ENCODE measurements around the gene SNX9.
"Not testable (repeated sequence)": the region's sequence is repeated elsewhere in the genome, so short reads cannot be mapped to it uniquely, and the experiment has no call there.

The SNX9 gene

DNA sequence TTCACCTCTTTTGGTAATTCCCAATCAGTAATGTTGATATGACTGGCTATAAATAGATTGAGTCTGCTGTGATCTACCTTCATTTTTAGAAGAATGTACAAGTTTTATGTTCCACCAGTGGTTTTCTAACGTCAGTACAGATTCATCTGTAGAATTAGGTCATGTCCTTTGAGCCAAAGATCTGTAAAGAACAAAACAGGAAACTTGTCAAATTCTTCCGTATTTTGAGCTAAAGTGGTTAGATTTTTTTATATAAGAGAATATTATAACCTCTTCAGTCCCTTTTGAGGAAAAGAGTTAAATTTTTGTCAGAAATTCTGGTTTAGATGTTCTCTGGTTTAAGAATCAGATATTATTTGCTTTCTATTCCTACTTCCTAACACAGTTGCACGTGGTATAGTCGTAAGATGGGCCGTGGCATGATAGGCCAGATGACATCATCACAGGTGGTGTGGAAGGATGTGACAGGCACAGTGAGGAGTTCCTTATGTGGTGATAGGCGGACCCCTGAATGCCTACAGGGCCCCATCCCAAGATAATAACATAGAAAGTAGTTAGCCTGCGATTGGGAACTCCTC lies 62.3 kb downstream of the SNX9 start:
- DNase-seq (ENCODE audit: low read depth in 2 of 2) = peak in 1 of 2 donors; percentile 42

- no peak for DNase-seq (ENCODE audit: low read depth in 2 of 2)
Measured at GRCh38 chr6:157885876-157886275, 62.8 kb downstream of the SNX9 start.

GRCh38 chr6:157887892-157888291 lies 64.8 kb downstream of the SNX9 start:
- DNase-seq (ENCODE audit: low read depth in 2 of 2) = no peak

DNA sequence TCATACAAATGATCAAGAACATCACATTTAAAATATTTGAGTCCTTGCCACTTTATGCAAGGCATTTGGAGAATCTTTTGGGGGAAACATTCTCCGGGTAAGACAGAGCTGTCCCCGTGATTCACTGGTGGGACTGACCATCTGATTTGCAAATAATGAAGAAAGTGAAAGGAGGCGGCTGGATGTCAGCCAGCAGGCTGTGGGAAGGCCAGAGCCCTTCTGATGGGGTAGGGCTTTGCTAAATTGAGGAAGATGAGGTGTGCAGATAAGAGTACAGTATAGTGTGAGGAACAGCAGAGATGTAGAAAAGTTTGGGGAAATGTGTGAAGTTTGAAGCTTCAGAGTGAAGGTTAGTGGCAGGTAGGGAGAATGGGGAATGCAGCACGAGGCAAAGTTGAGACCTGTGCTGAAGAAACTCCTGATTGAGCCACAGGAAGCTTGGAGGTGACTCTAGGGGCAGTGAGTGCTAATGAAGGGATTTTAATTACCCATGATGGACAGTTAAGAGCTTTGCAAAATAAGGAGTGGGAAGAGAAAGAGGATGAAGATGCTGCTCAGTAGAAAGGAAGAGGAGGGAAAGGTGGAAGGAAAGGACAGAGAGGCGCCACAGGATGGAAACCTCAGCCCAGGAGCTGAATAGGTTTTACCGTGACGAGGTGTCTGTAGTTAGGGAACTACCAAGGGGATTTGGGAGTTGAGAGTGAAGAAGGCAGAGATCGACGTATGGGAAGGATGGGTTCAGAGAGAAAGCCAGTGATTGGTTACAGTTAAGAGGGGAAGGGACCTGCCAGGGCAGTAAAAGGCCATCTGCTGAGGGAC lies 68.7 kb downstream of the SNX9 start:
- no peak for DNase-seq (ENCODE audit: low read depth in 2 of 2)

GRCh38 chr6:157892363-157892877 lies 69.4 kb downstream of the SNX9 start:
- DNase-seq (ENCODE audit: low read depth in 2 of 2) = no peak

GRCh38 chr6:157893238-157893637 lies 70.2 kb downstream of the SNX9 start:
- no peak for DNase-seq (ENCODE audit: low read depth in 2 of 2)

DNA sequence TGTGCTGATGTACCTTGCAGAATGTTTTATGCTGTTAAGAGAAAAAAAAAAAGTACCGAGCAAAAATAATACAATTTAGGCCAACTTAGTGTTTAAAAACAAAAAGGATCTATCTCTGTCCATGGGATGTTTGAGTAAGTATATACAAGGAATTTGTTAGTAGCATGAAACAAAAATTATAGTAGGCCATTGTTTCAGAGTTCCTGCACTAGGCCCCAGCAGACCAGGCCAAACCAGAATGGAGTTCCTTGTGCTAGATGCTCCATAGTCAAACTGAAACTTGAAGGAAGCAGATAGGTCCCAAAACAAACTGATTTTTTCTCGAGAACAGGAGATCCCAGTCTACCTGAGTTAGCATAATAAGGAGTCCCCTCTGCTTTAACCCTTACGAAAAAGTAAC lies 72.5 kb downstream of the SNX9 start:
- DNase-seq (ENCODE audit: low read depth in 2 of 2) = no peak

DNA sequence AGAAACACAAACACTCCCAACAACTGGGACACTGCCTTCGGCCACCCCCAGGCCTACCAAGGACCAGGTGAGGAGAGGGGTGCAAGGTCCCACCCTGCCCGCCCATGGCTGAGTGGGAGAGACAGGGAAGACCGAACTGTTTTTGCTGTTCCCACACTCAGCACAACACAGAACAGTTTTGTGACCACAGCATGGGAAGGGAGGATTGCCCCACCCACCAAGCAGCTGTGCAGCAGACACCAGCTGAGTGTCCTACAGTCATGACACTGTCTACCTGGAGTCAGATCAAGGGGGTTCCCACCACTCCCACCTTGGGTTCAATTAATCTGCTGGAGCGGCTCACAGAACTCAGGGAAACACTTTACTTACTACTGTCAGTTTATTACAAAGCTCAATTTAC lies 73.9 kb downstream of the SNX9 start:
- DNase-seq (ENCODE audit: low read depth in 2 of 2) = no peak

DNA sequence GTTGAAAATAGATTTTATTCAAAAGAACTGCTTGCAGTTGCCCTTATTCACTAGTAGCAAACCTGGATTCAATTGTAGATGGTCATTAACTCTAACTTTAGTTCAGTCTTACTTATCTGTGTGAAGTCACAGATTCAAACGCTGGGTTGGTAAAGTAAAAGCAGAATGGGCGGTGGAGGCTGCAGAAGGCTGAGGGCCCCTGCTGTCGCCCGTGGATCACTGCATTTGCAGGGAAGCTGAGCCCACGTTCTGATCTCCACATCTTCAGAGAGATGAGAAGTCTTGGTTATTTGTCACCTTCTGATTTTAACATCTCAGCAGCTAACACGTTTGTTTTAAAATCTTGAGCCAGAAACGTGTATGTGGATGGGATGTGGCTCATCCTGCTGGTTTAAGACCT lies 75.1 kb downstream of the SNX9 start:
- DNase-seq (ENCODE audit: low read depth in 2 of 2) = no peak

DNA sequence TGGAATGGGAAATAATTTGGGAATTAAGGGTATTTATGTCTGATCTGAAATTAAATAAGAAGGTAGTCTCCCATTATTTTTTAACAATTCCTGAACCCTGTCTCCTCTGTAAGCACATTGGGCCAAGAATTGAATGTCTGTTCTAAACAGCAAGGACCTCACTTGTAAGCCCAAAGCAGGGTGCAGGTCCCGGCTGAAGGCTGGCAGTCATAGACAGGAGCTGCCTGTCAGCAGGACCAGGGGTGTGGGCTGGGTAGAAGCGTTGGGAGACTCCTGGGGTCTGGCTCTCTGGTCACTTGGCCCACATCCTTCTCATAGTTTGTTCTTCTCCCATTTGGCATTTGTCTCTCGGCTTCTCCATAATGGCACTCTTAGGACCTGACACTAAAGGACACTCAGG lies 75.6 kb downstream of the SNX9 start:
- no peak for DNase-seq (ENCODE audit: low read depth in 2 of 2)

DNA sequence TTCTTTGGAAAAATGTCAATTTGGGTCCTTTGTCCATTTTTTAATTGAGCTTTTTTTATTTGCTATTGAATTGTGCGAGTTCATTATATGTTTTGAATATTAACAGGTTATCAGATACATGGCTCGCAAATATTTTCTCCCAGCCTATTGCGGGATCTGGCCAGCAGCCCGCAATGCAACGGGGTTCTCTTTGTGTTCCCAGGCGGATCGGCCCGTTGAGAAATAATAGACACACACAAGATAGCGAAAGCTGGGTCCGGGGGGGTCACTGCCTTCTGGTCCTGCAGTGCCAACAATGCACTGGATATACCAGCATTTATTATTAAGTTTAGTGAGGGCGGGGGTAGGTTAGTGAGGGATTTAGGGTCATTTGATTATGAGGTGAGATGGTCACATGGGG lies 77.2 kb downstream of the SNX9 start:
- DNase-seq (ENCODE audit: low read depth in 2 of 2) = not testable (repeated sequence)

- not testable (repeated sequence) for DNase-seq (ENCODE audit: low read depth in 2 of 2)
Measured at GRCh38 chr6:157900751-157901150, 77.7 kb downstream of the SNX9 start.

DNA sequence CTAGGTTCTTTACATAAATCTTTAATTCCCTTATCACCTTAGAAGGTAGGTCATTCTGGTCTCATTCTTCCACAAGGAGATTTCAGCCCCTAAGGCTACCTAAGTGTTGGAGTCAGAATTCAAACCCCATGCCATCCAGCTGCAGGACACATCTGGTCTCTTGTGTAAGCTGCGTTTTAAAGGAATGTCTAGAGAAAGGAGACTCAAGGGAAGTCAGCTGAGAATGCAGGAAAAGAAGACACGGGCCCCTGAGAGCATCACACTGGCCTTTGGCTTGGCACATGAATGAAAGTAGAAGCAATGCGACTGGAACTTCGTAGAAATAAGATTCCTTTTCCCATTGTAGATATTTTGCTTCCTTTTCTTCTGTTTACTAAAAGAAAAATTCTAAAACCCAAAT lies 82.0 kb downstream of the SNX9 start:
- no peak for DNase-seq (ENCODE audit: low read depth in 2 of 2)

DNA sequence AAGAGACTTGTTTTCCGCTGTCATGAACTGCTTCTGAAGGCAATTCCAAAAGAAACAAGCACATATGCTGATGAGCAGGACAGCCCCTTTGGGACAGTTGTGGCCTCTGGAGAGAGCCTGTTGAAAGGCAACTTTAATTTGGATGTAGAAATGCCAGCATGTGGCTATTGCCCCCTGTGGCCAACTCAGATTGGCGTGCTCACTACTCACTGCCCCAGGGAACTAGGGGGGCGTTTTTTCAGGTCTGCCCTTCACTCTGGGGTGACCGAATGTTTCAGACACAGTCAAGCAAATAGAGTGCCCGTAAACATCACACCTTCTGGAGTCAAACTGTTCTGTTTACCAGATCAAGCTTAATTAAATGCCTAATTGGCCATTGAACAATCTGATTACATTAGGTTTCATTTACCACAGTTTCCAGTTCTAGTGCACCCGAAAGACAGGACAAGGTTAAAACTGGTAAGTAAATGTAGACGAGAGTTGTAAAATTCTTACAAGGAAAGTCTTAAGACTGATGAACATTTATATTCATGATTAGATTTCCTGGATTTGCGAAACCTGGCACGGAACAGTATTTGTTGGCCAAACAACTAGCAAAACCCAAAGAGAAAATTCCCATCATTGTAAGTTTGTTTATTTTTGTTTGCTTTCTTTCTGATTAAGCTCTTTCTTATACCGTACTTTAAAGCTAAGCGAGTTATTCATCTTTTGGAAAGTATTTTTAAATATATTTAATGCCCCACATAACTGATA lies 82.7 kb downstream of the SNX9 start:
- DNase-seq (ENCODE audit: low read depth in 2 of 2) = no peak

- DNase-seq (ENCODE audit: low read depth in 2 of 2) = no peak
Measured at GRCh38 chr6:157906537-157907061, 83.6 kb downstream of the SNX9 start.

GRCh38 chr6:157907651-157908050 lies 84.6 kb downstream of the SNX9 start:
- DNase-seq (ENCODE audit: low read depth in 2 of 2) = no peak

GRCh38 chr6:157908369-157909281 lies 85.6 kb downstream of the SNX9 start:
- no peak for DNase-seq (ENCODE audit: low read depth in 2 of 2)

- DNase-seq (ENCODE audit: low read depth in 2 of 2) = no peak
Measured at GRCh38 chr6:157909282-157909664, 86.2 kb downstream of the SNX9 start.

DNA sequence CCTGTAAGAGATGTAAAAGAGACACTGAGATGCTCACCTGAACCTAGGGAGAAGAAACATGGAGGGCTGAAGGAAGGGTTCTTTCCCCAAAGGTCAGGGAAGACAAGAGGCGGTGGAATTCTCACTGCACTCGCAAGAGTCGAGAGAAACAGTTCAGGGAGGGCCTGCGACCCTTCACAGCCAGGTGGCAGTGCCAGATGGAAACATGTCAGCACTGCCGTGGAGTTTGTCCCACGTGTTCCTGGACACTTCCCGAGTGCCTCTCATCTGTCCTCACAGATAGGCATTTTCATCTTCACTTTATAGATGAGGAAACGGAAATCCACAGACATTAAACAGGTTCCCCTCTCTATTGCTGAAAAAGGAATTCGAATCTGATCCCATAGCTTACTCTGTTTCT lies 88.2 kb downstream of the SNX9 start:
- no peak for DNase-seq (ENCODE audit: low read depth in 2 of 2)

- no peak for DNase-seq (ENCODE audit: low read depth in 2 of 2)
Measured at GRCh38 chr6:157911786-157912185, 88.7 kb downstream of the SNX9 start.

DNA sequence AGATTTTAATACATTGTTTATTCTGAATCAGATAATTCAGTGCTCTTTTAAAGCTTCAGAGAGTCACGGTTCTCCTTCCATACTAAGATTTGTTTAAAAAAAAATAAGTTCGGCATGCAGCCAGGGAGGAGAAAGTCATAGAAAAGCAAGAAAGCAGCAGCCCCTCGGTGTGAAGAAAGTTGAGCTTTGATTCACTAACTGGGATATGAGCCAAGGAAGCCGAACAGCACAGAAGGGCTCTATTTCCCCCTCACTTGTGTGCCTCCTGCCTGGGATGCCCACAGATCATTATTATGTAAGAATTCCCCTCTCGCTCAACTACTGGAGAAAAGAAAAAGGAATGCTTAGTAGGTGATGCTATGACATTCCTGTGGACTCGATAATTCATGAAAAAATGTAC lies 89.3 kb downstream of the SNX9 start:
- DNase-seq (ENCODE audit: low read depth in 2 of 2) = no peak

Measured in activated CD4-positive, alpha-beta T cell treated with anti-CD3 and anti-CD28 coated beads for 24 hours (primary cell).